Endothelial cell of umbilical vein (primary cell): ENCODE data around the gene ENO4. TPM values are rescaled to one million over a fixed set of nuclear protein-coding genes. Genes with fewer than 3 reads are reported as not detected.

Experiments used
- BruUV-seq: library from RNA; stranded (reverse); fragments of 400-500 nt; replicated peaks from 2 replicates; lab custom pipeline; 2021; lab: Mats Ljungman, UMichigan
- CTCF ChIA-PET: fragments of 300-600, 350-600 bp; sonication (Branson Sonifier 250); formaldehyde crosslinking; loops from one replicate; lab custom pipeline; 2021; ENCODE audit warnings: antibody characterized with exemption, inconsistent platforms; lab: Charles Lee
- POLR2A ChIA-PET: fragments of 300-600, 350-600 bp; sonication (Branson Sonifier 250); formaldehyde crosslinking; loops from one replicate; lab custom pipeline; 2021; ENCODE audit warnings: antibody characterized with exemption, inconsistent platforms; lab: Charles Lee
- DNase-seq: peaks from one replicate; pipeline ENCODE4 v3.0.0-alpha.2; 2011; ENCODE audit warnings: low read depth, low spot score
- FAIRE-seq: peaks from 2 replicates; lab custom pipeline; 2011; peaks lifted over from hg19 to GRCh38; lab: Jason Lieb, UNC
- H2AFZ ChIP-seq: 2 replicates; pipeline ENCODE4 v1.6.0; 2012; ENCODE audit warnings: low read depth, low read length, control low read depth, inconsistent platforms
- H3K27ac ChIP-seq: 2 replicates; pipeline ENCODE4 v1.5.1; 2011; ENCODE audit warnings: low read depth, mild to moderate bottlenecking, control low read depth, low read length, moderate library complexity; ENCODE audit not compliant: insufficient read depth
- H3K27me3 ChIP-seq, 2 experiments: 2 replicates each; pipeline versions ENCODE4 v1.6.0 to v1.6.1; 2011; ENCODE audit warnings: low read length in 2 of 2, mixed read lengths in 1 of 2; ENCODE audit not compliant: control insufficient read depth in 2 of 2, insufficient read depth in 2 of 2
- H3K36me3 ChIP-seq, 2 experiments: 2 replicates in 1 of 2; 3 replicates in 1 of 2; pipeline ENCODE4 v1.5.1; 2011; ENCODE audit warnings: low read length in 2 of 2, mild to moderate bottlenecking in 1 of 2, moderate library complexity in 1 of 2; ENCODE audit not compliant: control insufficient read depth in 2 of 2, insufficient read depth in 2 of 2; ENCODE audit errors: extremely low read depth in 1 of 2
- H3K4me1 ChIP-seq: 3 replicates; pipeline ENCODE4 v1.5.1; 2011; ENCODE audit warnings: mild to moderate bottlenecking, low read length; ENCODE audit not compliant: control insufficient read depth, insufficient read depth; ENCODE audit errors: extremely low read depth
- H3K4me2 ChIP-seq: 2 replicates; pipeline ENCODE4 v1.6.1; 2011; ENCODE audit warnings: low read length, control low read depth, mixed read lengths; ENCODE audit not compliant: insufficient read depth
- H3K4me3 ChIP-seq, 3 experiments: fragments of 200-600 bp in 1 of 3; sonication (generic), shearing (Covaris generic) in 1 of 3; replicated peaks in 1 of 3; 2 replicates each; pipeline ENCODE4 v1.5.1; 2011 to 2016; ENCODE audit warnings: control low read depth in 3 of 3, low read length in 3 of 3, mild to moderate bottlenecking in 2 of 3, inconsistent platforms in 1 of 3, low read depth in 1 of 3, moderate library complexity in 1 of 3; ENCODE audit not compliant: insufficient read depth in 1 of 3
- H3K79me2 ChIP-seq: 2 replicates; pipeline ENCODE4 v1.6.0; 2012; ENCODE audit warnings: low read length, inconsistent platforms; ENCODE audit not compliant: control insufficient read depth, insufficient read depth
- H3K9ac ChIP-seq: replicated peaks from 2 replicates; pipeline ENCODE3; 2011; ENCODE audit warnings: low read length, control low read depth; ENCODE audit not compliant: insufficient read depth; ENCODE audit errors: extremely low read depth
- H3K9me1 ChIP-seq: replicated peaks from 3 replicates; pipeline ENCODE4 v1.6.0; 2011; ENCODE audit warnings: mild to moderate bottlenecking, low read length; ENCODE audit not compliant: control insufficient read depth, insufficient read depth; ENCODE audit errors: extremely low read depth
- H3K9me3 ChIP-seq: replicated peaks from 2 replicates; pipeline ENCODE4 v1.5.1; 2012; ENCODE audit warnings: low read length, inconsistent platforms; ENCODE audit not compliant: control insufficient read depth, insufficient read depth
- H4K20me1 ChIP-seq: replicated peaks from 2 replicates; pipeline ENCODE3; 2011; ENCODE audit warnings: mild to moderate bottlenecking, low read length; ENCODE audit not compliant: control insufficient read depth, insufficient read depth; ENCODE audit errors: extremely low read depth
- EZH2 ChIP-seq: IDR thresholded peaks from 2 replicates; pipeline ENCODE4 v1.6.1; 2012; ENCODE audit warnings: borderline replicate concordance, low read depth, mild to moderate bottlenecking, moderate library complexity, low read length, inconsistent platforms; ENCODE audit not compliant: severe bottlenecking
- FOS ChIP-seq: IDR thresholded peaks from 2 replicates; pipeline ENCODE4 v1.6.1; 2011; ENCODE audit warnings: mild to moderate bottlenecking, low read length, moderate library complexity, borderline replicate concordance; ENCODE audit not compliant: insufficient read depth
- GATA2 ChIP-seq: IDR thresholded peaks from 2 replicates; pipeline ENCODE4 v1.7.0; 2011; ENCODE audit warnings: low read depth, mild to moderate bottlenecking, moderate library complexity, mixed read lengths, low read length; ENCODE audit not compliant: insufficient read length, insufficient read depth
- JUN ChIP-seq: IDR thresholded peaks from 2 replicates; pipeline ENCODE4 v1.6.1; 2011; ENCODE audit warnings: borderline replicate concordance, low read depth; ENCODE audit not compliant: insufficient read length, insufficient read depth
- MYC ChIP-seq: IDR thresholded peaks from one replicate; pipeline ENCODE4 v1.6.1; 2011; ENCODE audit warnings: mild to moderate bottlenecking, low read depth, low read length
- POLR2A ChIP-seq: IDR thresholded peaks from 2 replicates; pipeline ENCODE4 v1.6.1; 2012; ENCODE audit warnings: low read depth, mild to moderate bottlenecking, control low read depth, low read length
- POLR2AphosphoS5 ChIP-seq: IDR thresholded peaks from 2 replicates; pipeline ENCODE4 v1.6.1; 2012; ENCODE audit warnings: low read depth, mild to moderate bottlenecking, control low read depth, low read length, moderate library complexity; ENCODE audit not compliant: insufficient read depth
- dilution Hi-C: fragments of 300-500 bp; cut with MboI; formaldehyde crosslinking; loops from one replicate; pipeline ENCODE4 v1.15.0; 2019; ENCODE audit warnings: low sequenced_read_pairs; ENCODE audit not compliant: extremely low pct_ligation_motif_present
- intact Hi-C: fragments of 100-400 bp; cut with micrococcal nuclease; formaldehyde crosslinking; loops from one replicate; pipeline ENCODE4 v1.10.0; 2022
- polyA plus RNA-seq, 4 experiments: library from polyadenylated mRNA; depleted of rRNA in 3 of 4; stranded (reverse) in 3 of 4; unstranded in 1 of 4; fragments of >200 nt; gene quantifications; 2 replicates each; pipeline versions ENCODE4 v1.2.1 to v1.2.3, GENCODE V29; 2011 to 2012; ENCODE audit warnings: missing spikeins in 1 of 4
- total RNA-seq: library from RNA; stranded (reverse); gene quantifications from 2 replicates; pipeline ENCODE4 v1.2.3, GENCODE V29; 2021
- TF ChIP-seq, protein P1 (sequence below): IDR thresholded peaks from 2 replicates; pipeline ENCODE4 v1.6.1; 2011; ENCODE audit not compliant: insufficient read depth, insufficient read length
- TF ChIP-seq, protein P2 (sequence below), 2 donors: IDR thresholded peaks; 1 replicate in 1 of 2; 2 replicates in 1 of 2; pipeline ENCODE4 v1.5.1; 2011; ENCODE audit warnings: low read length in 2 of 2, mild to moderate bottlenecking in 2 of 2, moderate library complexity in 2 of 2, control low read depth in 1 of 2, inconsistent platforms in 1 of 2, low read depth in 1 of 2; ENCODE audit not compliant: insufficient read depth in 1 of 2; ENCODE audit errors: extremely low read depth in 1 of 2

ENO4 gene
- total and polyA plus RNA-seq, 2 donors (not counting 3 experiments of a cell fraction or from before 2014, with no cell fraction given): 0.08 TPM; not detected in 1

DNA sequence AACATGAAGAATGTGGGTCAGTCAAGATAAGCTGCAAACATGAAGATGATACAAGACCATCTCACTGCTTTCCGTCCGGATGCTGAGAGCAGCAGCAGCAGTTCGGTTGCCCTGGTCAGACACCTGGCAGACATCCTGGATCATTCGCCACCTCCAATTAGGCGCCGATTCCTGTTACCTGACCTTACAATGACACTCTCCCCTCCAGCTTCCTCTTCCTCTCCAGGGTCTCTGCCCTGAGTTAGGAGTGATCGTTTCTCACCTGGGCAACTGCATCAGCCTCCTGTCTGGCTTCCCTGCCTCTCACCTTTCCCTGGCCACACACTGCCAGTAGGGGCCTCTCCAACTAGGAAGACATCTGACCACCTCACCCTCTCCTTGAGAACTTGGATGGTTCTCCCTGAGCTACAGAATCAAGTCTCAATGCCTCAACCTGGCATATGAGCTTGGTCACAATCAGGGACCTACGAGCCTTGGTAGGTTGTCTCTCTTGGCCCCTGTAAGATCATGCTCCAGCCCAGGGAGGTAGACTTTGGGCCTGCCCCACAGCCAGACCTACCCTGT is 31.4 kb upstream of the ENO4 start:
- no peaks in the 10 kb centered on the region for H3K9me3 ChIP-seq
- no TSS peak for BruUV-seq
- no peaks in the 10 kb centered on the region for H3K79me2 ChIP-seq
- ChIA-PET POLR2A (no interaction called here), CTCF (interaction anchor here (0.8 to 1.2 kb wide), 2 partner anchors 8 to 357 kb away, joined by 3 read pairs; no protein-coding TSS in a partner anchor)
- H4K20me1 ChIP-seq: no peaks in the 10 kb centered on the region
- FAIRE-seq (no peak), DNase-seq (no peak)
- H3K9ac ChIP-seq: no peak overlapping the region
- dilution Hi-C loops: loop anchor here (25.0 kb wide), 1 partner anchor 344 kb away; no protein-coding TSS in a partner anchor
- no peak overlapping the region for H3K4me2 ChIP-seq
- H3K4me3 ChIP-seq: no peak overlapping the region
- no peaks in the 10 kb centered on the region for H3K9me1 ChIP-seq
- no peak for TF ChIP-seq JUN
- H2AFZ ChIP-seq: no peak overlapping the region
- H3K27me3 ChIP-seq: no peaks in the 10 kb centered on the region
- no peaks in the 10 kb centered on the region for H3K4me1 ChIP-seq
- intact Hi-C loops: no loop called here
- no peaks in the 10 kb centered on the region for H3K36me3 ChIP-seq
- no peak overlapping the region for H3K27ac ChIP-seq

DNA sequence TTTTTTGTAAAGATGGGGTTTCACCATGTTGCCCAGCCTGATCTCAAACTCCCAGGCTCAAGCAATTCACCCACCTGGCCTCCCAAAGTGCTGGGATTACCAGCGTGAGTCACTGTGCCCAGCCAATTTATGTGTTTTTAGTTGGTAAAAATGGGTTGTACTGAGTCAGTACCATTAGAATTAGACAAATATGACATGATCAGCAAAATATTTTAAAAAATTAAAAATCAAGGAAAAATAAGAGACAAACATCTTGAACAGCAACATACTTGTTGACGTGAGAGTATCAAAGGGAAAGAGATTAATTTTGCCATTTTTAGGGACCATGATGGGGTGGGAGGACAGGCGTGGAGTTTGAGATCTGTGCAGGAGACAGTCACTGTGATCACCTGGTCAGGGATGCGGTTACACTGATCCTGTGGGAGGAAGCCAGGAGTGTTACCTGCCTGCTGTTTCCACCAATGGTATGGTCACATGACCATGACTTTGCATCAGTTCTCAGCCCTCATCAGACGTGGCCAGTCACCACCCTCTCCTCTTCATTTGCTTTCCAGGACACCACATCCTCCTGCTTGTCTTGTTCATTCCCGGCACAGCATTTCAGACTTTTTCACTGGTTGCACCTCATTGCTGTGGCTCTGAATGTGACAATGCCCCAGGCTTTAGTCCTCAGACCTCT is 29.2 kb upstream of the ENO4 start:
- FAIRE-seq: no peak
- no peak for DNase-seq
- no TSS peak for BruUV-seq
- Histone ChIP-seq H3K9me3 (no peaks in the 10 kb centered on the region), H3K4me2 (no peak overlapping the region), H3K27me3 (no peaks in the 10 kb centered on the region), H3K4me3 (no peak overlapping the region), H3K9ac (no peak overlapping the region), H4K20me1 (no peaks in the 10 kb centered on the region), H3K79me2 (no peaks in the 10 kb centered on the region), H3K4me1 (no peaks in the 10 kb centered on the region), H2AFZ (no peak overlapping the region), H3K9me1 (no peaks in the 10 kb centered on the region), H3K36me3 (no peaks in the 10 kb centered on the region), H3K27ac (no peak overlapping the region)
- dilution Hi-C loops: loop anchor here (25.0 kb wide), 1 partner anchor 342 kb away; no protein-coding TSS in a partner anchor
- ChIA-PET POLR2A (no interaction called here), CTCF (no interaction called here)
- TF ChIP-seq, protein P1, sequence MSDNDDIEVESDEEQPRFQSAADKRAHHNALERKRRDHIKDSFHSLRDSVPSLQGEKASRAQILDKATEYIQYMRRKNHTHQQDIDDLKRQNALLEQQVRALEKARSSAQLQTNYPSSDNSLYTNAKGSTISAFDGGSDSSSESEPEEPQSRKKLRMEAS: no peak
- TF ChIP-seq POLR2AphosphoS5 (no peak), FOS (no peak), GATA2 (no peak), POLR2A (no peak), MYC (no peak), JUN (no peak), EZH2 (no peak)
- TF ChIP-seq, protein P2, sequence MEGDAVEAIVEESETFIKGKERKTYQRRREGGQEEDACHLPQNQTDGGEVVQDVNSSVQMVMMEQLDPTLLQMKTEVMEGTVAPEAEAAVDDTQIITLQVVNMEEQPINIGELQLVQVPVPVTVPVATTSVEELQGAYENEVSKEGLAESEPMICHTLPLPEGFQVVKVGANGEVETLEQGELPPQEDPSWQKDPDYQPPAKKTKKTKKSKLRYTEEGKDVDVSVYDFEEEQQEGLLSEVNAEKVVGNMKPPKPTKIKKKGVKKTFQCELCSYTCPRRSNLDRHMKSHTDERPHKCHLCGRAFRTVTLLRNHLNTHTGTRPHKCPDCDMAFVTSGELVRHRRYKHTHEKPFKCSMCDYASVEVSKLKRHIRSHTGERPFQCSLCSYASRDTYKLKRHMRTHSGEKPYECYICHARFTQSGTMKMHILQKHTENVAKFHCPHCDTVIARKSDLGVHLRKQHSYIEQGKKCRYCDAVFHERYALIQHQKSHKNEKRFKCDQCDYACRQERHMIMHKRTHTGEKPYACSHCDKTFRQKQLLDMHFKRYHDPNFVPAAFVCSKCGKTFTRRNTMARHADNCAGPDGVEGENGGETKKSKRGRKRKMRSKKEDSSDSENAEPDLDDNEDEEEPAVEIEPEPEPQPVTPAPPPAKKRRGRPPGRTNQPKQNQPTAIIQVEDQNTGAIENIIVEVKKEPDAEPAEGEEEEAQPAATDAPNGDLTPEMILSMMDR (IDR thresholded peaks at IDR 0.05; ENCODE audit: extremely low read depth in 1 of 2, insufficient read depth in 1 of 2, low read depth in 1 of 2, low read length in 2 of 2): no peak
- intact Hi-C loops: no loop called here
